Measurements from ENCODE around the gene AGPAT2.

The AGPAT2 gene

GRCh38 chr9:136655536-136656182, 31.6 kb downstream of the AGPAT2 start:
- no peak overlapping the region for H3K4me3 ChIP-seq (ENCODE audit: low read depth, low read length)
- TF ChIP-seq, protein P1, sequence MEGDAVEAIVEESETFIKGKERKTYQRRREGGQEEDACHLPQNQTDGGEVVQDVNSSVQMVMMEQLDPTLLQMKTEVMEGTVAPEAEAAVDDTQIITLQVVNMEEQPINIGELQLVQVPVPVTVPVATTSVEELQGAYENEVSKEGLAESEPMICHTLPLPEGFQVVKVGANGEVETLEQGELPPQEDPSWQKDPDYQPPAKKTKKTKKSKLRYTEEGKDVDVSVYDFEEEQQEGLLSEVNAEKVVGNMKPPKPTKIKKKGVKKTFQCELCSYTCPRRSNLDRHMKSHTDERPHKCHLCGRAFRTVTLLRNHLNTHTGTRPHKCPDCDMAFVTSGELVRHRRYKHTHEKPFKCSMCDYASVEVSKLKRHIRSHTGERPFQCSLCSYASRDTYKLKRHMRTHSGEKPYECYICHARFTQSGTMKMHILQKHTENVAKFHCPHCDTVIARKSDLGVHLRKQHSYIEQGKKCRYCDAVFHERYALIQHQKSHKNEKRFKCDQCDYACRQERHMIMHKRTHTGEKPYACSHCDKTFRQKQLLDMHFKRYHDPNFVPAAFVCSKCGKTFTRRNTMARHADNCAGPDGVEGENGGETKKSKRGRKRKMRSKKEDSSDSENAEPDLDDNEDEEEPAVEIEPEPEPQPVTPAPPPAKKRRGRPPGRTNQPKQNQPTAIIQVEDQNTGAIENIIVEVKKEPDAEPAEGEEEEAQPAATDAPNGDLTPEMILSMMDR (IDR thresholded peaks at IDR 0.05; ENCODE audit: insufficient read depth, low read depth, low read length, missing control alignments): no peak
- DNase-seq (ENCODE audit: low read depth): no peak

DNA sequence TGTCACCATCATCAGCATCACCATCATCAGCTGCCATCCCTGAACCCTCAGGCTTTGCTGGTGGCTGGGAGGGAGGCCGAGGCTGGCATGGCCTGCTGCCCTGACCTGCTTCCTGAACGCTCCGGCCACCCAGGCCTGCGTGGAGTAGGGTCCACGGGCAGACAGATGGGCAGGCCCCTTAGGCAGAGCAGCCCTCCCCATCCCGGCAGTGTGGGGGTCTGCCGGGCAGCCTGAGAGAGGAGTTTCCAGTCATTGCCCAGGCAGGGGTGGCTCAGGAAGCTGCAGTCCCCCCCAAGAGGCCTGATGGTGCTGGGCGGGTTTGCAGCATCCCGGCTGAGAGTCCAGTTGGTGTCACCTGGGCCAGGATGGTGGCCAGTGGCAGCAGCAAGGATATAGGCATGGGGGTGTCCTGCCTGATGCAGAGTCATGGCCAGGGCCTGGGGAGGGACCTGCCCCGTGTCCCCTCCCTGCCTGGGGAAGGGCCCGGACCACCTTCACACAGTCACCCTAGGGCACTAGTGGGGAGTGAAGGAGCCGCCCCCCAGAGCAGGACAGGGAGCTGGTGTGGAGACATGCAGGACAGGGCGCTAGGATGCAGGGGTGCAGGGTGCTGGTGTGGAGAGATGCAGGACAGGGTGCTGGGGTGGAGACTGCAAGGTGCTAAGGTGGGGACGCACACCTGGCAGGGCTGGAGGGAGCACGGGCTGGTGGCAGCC, 32.3 kb downstream of the AGPAT2 start:
- DNase-seq (ENCODE audit: low read depth): no peak
- no peak overlapping the region for H3K4me3 ChIP-seq (ENCODE audit: low read depth, low read length)
- TF ChIP-seq, protein P1 (IDR thresholded peaks at IDR 0.05; ENCODE audit: insufficient read depth, low read depth, low read length, missing control alignments): no peak

DNA sequence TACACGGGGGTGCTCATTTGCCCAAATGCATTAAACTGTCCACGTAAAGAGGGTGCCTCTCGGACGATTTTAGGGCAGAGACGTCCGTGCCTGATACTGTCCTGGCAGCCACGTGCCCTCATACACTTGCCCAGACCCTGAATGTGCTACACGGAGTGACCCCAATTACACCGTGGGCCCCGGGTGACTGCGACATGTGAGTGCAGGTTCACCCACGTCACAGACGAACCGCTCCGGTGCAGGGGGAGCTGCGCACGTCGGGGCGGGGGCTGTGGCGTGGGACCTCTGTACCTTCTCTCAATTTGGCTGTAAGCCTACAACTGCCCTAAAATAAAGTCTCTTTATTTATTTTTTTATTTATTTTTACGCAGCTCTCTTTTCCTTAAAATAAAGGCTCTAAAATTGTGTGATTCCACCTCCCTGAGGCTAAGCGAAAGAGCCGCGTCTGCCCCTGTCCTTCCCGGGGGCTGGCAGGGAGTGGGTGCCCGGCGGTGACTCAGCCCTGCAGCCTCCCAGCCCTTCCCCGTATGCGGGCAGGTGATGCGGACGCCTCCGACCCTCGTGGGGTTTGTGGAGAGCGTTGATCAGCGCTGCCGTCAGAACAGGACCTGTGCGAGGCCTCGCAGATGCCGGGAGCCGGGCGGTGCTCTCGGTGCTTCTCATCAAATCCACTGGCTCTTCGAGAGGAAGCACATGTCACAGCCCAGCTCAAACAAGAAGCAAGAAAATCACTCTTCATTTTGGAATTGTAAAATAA, 33.8 kb downstream of the AGPAT2 start:
- TF ChIP-seq, protein P1 (IDR thresholded peaks at IDR 0.05; ENCODE audit: insufficient read depth, low read depth, low read length, missing control alignments): no peak
- no peak for DNase-seq (ENCODE audit: low read depth)
- no peak overlapping the region for H3K4me3 ChIP-seq (ENCODE audit: low read depth, low read length)

DNA sequence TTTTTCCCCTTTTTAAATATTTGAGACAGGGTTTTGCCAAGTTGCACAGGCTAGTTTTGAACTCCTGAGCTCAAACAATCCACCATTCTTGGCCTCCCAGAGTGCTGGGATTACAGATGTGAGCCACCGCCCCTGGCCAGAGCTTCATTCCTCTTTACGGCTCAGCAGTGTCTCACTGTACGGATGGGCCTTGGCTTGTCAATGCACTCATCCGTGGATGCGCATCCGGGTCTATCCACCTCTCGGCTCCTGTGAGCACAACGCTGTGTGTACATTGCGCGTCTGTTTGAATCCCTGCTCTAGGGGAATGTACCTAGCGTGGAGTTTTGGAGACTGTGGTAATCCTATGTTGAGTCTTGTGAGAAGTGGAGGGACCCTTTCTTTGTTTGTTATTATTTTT, 35.4 kb downstream of the AGPAT2 start:
- TF ChIP-seq, protein P1 (IDR thresholded peaks at IDR 0.05; ENCODE audit: insufficient read depth, low read depth, low read length, missing control alignments): no peak
- no peak for DNase-seq (ENCODE audit: low read depth)
- no peak overlapping the region for H3K4me3 ChIP-seq (ENCODE audit: low read depth, low read length)

- H3K4me3 ChIP-seq (ENCODE audit: low read depth, low read length): no peak overlapping the region
- TF ChIP-seq, protein P1 (IDR thresholded peaks at IDR 0.05; ENCODE audit: insufficient read depth, low read depth, low read length, missing control alignments): no peak
- peak; percentile 59 for DNase-seq (ENCODE audit: low read depth)
These were observed 36.6 kb downstream of the AGPAT2 start for GRCh38 chr9:136650648-136651047.

DNA sequence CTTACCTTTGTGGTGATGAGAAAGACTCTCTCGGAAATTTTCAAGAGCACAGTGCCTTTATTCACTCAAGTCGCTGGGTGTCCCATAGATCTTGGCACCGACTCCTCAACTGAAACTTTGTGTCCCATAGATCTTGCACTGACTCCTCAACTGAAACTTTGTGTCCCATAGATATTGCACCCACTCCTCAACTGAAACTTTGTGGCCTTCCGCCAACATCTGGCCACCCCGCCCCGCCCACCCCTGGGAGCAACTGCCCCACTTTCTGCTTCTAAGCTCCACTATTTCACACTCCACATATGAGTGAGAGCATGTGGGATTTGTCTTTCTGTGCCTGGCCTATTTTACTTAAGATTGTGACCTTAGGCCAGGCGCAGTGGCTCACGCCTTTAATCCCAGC, 37.2 kb downstream of the AGPAT2 start:
- TF ChIP-seq, protein P1 (IDR thresholded peaks at IDR 0.05; ENCODE audit: insufficient read depth, low read depth, low read length, missing control alignments): no peak
- H3K4me3 ChIP-seq (ENCODE audit: low read depth, low read length): no peak overlapping the region
- no peak for DNase-seq (ENCODE audit: low read depth)

Data from GM12865 (cell line).